DMS53 treated with DMSO at 0.1 percent for 48 hours (cell line): ENCODE data around the gene AXL.
"Not testable (repeated sequence)": the region's sequence is repeated elsewhere in the genome, so short reads cannot be mapped to it uniquely, and the experiment has no call there.

Experiments used
- DNase-seq: peaks from one replicate; lab custom pipeline; 2025; ENCODE audit not compliant: unreplicated experiment; lab: John Stamatoyannopoulos, UW

Gene AXL

GRCh38 chr19:41269055-41269454 is 50.0 kb downstream of the AXL start:
- DNase-seq, result no peak

- no peak for DNase-seq
Measured at GRCh38 chr19:41269571-41269970, 50.5 kb downstream of the AXL start.

- no peak for DNase-seq
Measured at GRCh38 chr19:41273076-41273475, 54.1 kb downstream of the AXL start.

- DNase-seq, result no peak
Measured at GRCh38 chr19:41274802-41275201, 55.8 kb downstream of the AXL start.

- no peak for DNase-seq
Measured at GRCh38 chr19:41276231-41276630, 57.2 kb downstream of the AXL start.

GRCh38 chr19:41278478-41278877 is 59.5 kb downstream of the AXL start:
- DNase-seq, result no peak

- DNase-seq, result no peak
Measured at GRCh38 chr19:41288673-41289530, 69.9 kb downstream of the AXL start.

GRCh38 chr19:41289814-41290213 is 70.8 kb downstream of the AXL start:
- DNase-seq, result not testable (repeated sequence)

- DNase-seq, result no peak
Measured at GRCh38 chr19:41294393-41294792, 75.4 kb downstream of the AXL start.

- no peak for DNase-seq
Measured at GRCh38 chr19:41295499-41295898, 76.5 kb downstream of the AXL start.

- no peak for DNase-seq
Measured at GRCh38 chr19:41296433-41296871, 77.4 kb downstream of the AXL start.

GRCh38 chr19:41297628-41298347 is 78.8 kb downstream of the AXL start:
- DNase-seq, result no peak

GRCh38 chr19:41298348-41298964 is 79.4 kb downstream of the AXL start:
- no peak for DNase-seq

- no peak for DNase-seq
Measured at GRCh38 chr19:41299046-41299754, 80.2 kb downstream of the AXL start.

- no peak for DNase-seq
Measured at GRCh38 chr19:41299755-41300089, 80.7 kb downstream of the AXL start.

GRCh38 chr19:41300555-41300954 is 81.5 kb downstream of the AXL start:
- no peak for DNase-seq

- no peak for DNase-seq
Measured at GRCh38 chr19:41302624-41303351, 83.8 kb downstream of the AXL start.

- DNase-seq, result no peak
Measured at GRCh38 chr19:41303954-41304353, 84.9 kb downstream of the AXL start.

- no peak for DNase-seq
Measured at GRCh38 chr19:41304706-41305483, 85.9 kb downstream of the AXL start.
